Activated T-cell treated with anti-CD3 and anti-CD28 coated beads, Interleukin-2, amount 50 U/mL, for 72 hours (primary cell): ENCODE measurements around the gene UBE2QL1. TPM values are rescaled to one million over a fixed set of nuclear protein-coding genes. Genes with fewer than 3 reads are reported as not detected.

Experiments used
- total RNA-seq, 2 donors: library from RNA; stranded (reverse); gene quantifications; one replicate each; pipeline ENCODE4 v1.2.3, GENCODE V29; 2022

The UBE2QL1 gene
- total RNA-seq, 2 donors from 2014 or later: 0.19 to 0.28 TPM

Other genes starting within 250 kb of the UBE2QL1 start
- 10 to 100 TPM; 77.0 to 82.6 TPM for gene MED10, start 70.3 kb upstream of the UBE2QL1 start, total RNA-seq
- gene NSUN2, start 184.2 kb downstream of the UBE2QL1 start, total RNA-seq: 10 to 100 TPM; 78.7 to 79.0 TPM
- 10 to 100 TPM; 16.4 to 22.8 TPM for gene SRD5A1, start 184.6 kb downstream of the UBE2QL1 start, total RNA-seq